ENCODE data around the gene CPA1. TPM values are rescaled to one million over a fixed set of nuclear protein-coding genes. Genes with fewer than 3 reads are reported as not detected.

Gene CPA1
- total RNA-seq, 1 experiment from 2014 or later: not detected

DNA sequence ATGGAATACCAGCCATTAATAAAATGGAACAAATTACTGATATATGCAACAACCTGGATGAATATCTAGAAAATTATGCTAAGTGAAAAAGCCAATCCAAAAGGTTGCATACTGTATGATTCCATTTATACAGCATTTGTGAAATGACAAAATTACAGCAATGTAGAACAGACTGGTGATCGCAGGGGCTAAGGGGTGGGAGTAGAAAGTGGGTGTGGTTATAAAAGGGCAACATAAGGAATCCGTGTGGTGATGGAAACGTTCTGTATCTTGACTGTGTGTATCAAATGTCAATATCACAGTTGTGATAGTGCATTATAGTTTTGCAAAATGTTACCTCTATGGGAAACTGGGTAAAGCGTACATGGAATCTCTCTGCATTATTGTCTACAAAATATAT is 45.5 kb downstream of the CPA1 start:
- no peak for DNase-seq (ENCODE audit: low spot score)

DNA sequence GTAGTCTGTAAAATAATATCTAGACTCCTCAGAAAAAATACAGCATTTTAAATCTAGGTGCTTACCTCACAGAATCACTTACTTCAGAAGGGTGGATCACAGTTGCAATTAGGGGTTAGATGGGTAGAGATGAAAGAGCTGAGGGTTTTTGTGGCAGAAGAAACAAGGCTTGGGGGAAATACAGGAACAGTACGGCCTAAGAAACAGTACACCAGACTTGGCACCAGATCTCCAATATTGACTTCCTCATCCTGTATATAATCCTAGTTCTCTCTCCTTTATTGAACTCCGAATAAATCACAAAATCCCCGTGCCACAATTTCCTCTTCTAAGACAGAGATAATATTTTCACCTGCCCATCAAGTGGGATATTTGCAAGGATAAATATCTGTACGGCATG is 46.3 kb downstream of the CPA1 start:
- DNase-seq (ENCODE audit: low spot score): no peak

DNA sequence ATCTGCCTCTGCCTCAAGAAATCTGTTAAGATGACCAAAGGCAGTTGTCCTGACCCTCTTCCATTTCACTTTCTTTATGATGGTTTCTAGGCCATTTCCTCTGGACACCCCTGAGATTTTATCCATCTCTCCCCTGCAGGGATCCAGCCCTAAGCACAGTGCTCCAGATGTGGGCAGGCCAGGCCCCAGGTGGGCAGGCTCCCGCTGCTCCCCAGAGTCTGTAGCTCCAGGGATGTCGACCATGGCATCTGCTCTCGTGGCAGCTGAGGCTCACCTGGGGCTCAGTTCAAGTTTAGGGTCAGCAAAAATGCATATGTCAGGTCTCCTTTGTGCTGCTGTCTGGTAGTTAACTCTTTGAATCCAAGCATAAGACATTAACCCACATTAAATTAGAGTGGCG is 48.7 kb downstream of the CPA1 start:
- DNase-seq (ENCODE audit: low spot score): no peak

DNA sequence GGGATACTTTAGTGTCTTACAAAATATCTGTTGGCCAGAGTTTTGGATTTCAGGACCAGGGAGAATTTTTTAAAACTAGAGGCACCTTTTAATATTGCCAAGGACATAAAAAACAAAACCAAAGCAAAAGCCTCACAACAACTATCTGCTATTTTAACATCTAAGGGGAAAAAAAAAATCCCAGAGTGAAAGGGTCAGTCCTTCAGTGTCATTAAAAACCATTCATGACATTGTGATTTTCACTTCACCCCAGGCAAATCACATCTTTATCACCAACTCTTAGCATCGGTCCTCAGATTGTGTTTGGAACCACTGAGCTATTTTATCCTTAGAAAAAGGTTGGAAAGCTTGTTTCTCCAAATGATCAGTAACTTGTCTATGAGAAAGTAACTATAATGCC is 49.8 kb downstream of the CPA1 start:
- DNase-seq (ENCODE audit: low spot score): no peak

DNA sequence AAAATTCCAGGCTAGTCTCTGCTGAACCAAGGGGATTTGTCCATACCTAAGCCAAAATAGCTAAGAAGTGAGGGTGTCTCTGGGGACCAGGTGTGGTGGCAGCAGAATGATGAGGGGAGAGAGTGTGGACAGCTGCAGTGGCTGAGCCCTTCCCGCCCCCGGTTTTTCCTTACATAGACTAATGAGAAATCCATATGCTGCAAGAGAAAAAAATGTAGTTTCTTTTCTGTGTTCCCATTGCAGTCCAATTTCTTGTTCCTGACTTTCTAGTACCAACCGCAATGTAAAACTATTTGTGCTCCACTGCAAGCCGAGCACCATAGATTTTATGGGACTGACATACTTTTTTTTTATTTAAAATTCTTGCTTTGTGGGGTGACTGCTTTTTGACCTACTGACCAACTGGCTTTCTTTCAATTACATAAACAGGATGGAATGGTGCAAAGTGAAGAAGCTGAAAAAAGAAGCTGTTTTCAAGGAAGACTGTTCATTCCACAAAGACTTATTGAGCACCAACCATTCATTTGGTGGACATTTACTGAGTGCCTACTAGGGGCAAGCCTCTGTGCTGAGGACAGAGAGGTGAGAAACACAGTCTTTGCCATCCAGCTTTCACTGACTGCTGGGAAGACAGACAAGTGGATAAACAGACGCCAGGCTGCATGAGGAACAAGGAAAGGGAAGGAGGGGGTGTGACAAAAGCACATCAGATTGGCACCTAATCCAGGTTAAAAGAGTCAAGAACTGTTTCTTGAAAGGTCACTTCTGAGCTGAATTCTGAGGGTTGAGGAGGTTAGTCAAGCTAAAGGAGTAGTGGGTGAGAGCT is 50.8 kb downstream of the CPA1 start:
- no peak for DNase-seq (ENCODE audit: low spot score)

DNA sequence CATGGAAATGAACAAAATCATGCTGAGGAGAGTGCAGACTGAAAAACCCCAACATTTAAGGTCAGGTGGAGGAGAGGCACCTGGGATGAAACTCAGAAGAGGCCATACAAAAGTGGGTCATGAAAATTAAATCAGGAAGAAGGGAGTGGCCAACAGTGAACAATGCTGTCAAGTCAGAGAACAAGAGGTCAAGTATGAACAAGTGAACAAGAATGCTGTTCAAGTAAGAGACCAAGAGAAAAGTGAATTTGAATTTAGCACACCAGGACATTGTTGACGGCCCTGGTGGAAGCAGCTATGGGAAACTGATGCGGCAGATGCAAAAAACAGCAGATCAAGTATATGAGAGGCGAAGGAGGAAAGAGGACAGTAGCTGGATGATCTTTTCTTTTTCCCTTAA is 52.6 kb downstream of the CPA1 start:
- no peak for DNase-seq (ENCODE audit: low spot score)

DNA sequence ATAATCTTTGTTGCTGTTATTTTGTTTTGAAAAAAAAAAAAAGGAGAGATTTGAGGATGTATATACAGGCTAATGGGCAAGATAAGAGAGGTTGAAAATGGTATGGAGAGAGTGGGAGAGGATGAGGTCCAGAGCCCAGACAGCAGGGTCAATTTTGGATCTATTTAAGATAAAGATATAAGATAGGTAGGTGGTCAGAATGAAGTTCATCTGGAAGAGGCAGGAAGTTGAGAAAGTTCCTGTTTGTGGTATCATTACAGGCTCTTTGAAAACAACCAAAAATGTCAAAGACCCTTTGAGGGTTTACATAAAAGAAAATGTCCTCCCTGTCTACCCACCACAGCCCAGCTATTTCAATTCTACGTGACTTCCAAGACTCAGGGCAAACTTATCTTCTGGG is 53.0 kb downstream of the CPA1 start:
- no peak for DNase-seq (ENCODE audit: low spot score)

DNA sequence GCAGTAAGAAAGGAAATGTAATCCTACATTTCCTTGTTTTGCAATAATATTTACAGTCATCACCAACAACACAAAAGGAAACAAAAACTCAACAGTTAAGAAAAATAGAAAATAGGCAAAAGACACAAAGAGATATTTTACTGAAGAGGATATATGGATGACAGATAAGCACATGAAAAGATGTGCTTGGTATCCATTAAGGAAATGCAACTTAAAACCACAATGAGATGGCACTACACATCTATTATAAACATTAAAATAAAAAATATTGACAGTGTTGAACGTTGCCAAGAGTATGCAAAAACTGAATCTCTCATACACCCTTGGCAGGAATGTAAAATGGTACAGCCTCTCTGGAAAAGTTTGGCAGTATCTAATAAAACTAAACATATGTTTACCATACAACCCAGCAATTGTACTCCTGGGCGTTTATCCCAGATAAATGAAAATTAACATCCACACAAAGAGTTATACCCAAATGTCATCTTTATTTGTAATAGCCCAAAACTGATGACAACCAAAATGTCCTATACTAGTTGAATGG is 55.1 kb downstream of the CPA1 start:
- no peak for DNase-seq (ENCODE audit: low spot score)

DNA sequence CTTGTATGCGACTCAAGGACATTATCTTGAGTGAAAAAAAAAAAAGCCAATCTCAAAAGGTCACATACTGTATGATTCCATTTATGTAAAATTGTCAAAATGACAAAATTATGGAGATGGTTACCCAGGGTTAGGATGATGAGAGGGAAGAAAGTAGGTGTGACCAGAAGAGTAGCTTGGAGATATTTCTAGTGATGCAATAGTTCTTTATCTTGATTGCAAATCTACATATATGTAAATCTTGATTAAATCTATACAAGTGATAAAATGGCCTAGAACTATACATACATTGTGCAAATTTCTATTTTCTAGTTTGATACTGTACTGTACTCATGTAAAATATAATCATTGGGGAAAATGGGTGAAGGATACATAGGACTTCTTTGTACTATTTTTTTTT is 56.0 kb downstream of the CPA1 start:
- no peak for DNase-seq (ENCODE audit: low spot score)

Other genes starting within 250 kb of the CPA1 start
- 11.4 and 13.1 TPM in 2 replicates for gene TMEM209, start 175.1 kb upstream of the CPA1 start, total RNA-seq (2014; rRNA removed; shearing (Covaris generic))
- not detected in 2 replicates for gene SSMEM1, start 172.6 kb upstream of the CPA1 start, total RNA-seq (2014; rRNA removed; shearing (Covaris generic))
- gene CPA2, start 113.6 kb upstream of the CPA1 start, total RNA-seq (2014; rRNA removed; shearing (Covaris generic)): not detected in 2 replicates
- not detected in 2 replicates for gene CPA4, start 87.3 kb upstream of the CPA1 start, total RNA-seq (2014; rRNA removed; shearing (Covaris generic))
- gene CPA5, start 35.7 kb upstream of the CPA1 start, total RNA-seq (2014; rRNA removed; shearing (Covaris generic)): not detected in 2 replicates
- gene CEP41, start 60.5 kb downstream of the CPA1 start, total RNA-seq (2014; rRNA removed; shearing (Covaris generic)): 5.5 and 8.6 TPM in 2 replicates
- gene MEST, start 111.6 kb downstream of the CPA1 start, total RNA-seq (2014; rRNA removed; shearing (Covaris generic)): 60.3 and 66.5 TPM in 2 replicates